SH-SY5Y (cell line): ENCODE measurements around the gene FAT1.

Experiments
- GATA2 ChIP-seq: IDR thresholded peaks from 2 replicates; pipeline ENCODE4 v1.6.1; 2011; ENCODE audit warnings: mild to moderate bottlenecking, low read depth, low read length
- GATA3 ChIP-seq: IDR thresholded peaks from 2 replicates; pipeline ENCODE4 v1.6.1; 2011; ENCODE audit warnings: low read depth, mild to moderate bottlenecking, low read length, moderate library complexity

DNA sequence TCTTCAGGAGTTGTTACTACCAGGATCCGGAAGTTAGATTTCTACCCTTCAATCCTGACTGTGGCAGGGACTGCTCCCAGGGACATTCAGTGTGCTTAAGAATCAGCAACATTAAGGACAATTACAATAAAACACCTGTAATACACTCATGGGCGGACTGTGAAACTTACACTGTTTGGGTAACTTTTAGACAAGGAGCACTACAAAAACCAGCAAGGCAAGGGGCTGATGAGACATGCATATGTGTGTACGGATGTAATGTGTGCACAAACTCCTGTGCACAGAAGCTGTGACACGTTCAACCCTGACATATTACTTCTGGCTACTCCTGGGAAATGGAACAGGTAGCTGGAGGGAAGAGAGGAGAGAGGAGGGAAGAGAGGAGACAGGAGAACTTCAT is 75.8 kb downstream of the FAT1 start:
- TF ChIP-seq GATA2 (no peak), GATA3 (no peak)
